Measurements from ENCODE around the gene SVIL. TPM values are rescaled to one million over a fixed set of nuclear protein-coding genes. Genes with fewer than 3 reads are reported as not detected.

Gene SVIL
- total and polyA plus RNA-seq, 10 donors, result 1.4 to 65.3 (median 20.4) TPM

Small RNAs within 50 kb of the gene (microRNA-seq; reads per million reads assigned to microRNA genes)
- gene MIR604 (0 reads per million in 3 donors), gene MIR938 (0 reads per million in 3 donors)

Small RNAs within 50 kb of the gene (small RNA-seq; reads per million reads assigned to genes)
- gene MIR604, result 0 to 0.23 (median 0) reads per million in 4 donors
- 0 reads per million in 4 donors for gene MIR938
- gene RF00105, result 0 reads per million in 4 donors

All from spleen (tissue), 11 donors.